NCI-H524 (cell line): ENCODE data around the gene KEL.
"Not testable (repeated sequence)": the region's sequence is repeated elsewhere in the genome, so short reads cannot be mapped to it uniquely, and the experiment has no call there.

Experiments
- DNase-seq, 2 experiments: peaks; one replicate each; lab custom pipeline; 2025; lab: John Stamatoyannopoulos, UW

The KEL gene

GRCh38 chr7:142961973-142962926 lies at the start of gene KEL:
TSS of gene KEL (minus strand) at chr7:142962363. CDS start at chr7:142962206, 157 bp downstream.
- peak; percentile 23 to 53 for DNase-seq

GRCh38 chr7:143008007-143008901 lies 46.1 kb upstream of the KEL start:
- DNase-seq = peak; percentile 47 to 65

- no peak for DNase-seq
Observed at GRCh38 chr7:143005632-143006260, 43.6 kb upstream of the KEL start.

- peak in 1 of 2 experiments; percentile 54 for DNase-seq
Observed at GRCh38 chr7:143003393-143004051, 41.4 kb upstream of the KEL start.

- no peak for DNase-seq
Observed at GRCh38 chr7:143002898-143003297, 40.7 kb upstream of the KEL start.

GRCh38 chr7:143002106-143002505 lies 39.9 kb upstream of the KEL start:
- peak in 1 of 2 experiments; percentile 26 for DNase-seq

GRCh38 chr7:143000648-143001047 lies 38.5 kb upstream of the KEL start:
- DNase-seq = no peak

GRCh38 chr7:142999793-143000192 lies 37.6 kb upstream of the KEL start:
- DNase-seq = no peak

GRCh38 chr7:142998966-142999365 lies 36.8 kb upstream of the KEL start:
- no peak for DNase-seq

GRCh38 chr7:142997456-142997989 lies 35.4 kb upstream of the KEL start:
- DNase-seq = no peak

GRCh38 chr7:142992427-142992826 lies 30.3 kb upstream of the KEL start:
- DNase-seq = no peak

- DNase-seq = no peak
Observed at GRCh38 chr7:142984297-142984696, 22.1 kb upstream of the KEL start.

- DNase-seq = no peak
Observed at GRCh38 chr7:142983825-142984224, 21.7 kb upstream of the KEL start.

- DNase-seq = not testable (repeated sequence)
Observed at GRCh38 chr7:142978402-142978801, 16.2 kb upstream of the KEL start.

- DNase-seq = no peak
Observed at GRCh38 chr7:142974626-142975025, 12.5 kb upstream of the KEL start.

- DNase-seq = no peak
Observed at GRCh38 chr7:142969183-142969582, 7.0 kb upstream of the KEL start.

- no peak for DNase-seq
Observed at GRCh38 chr7:142968229-142968628, 6.1 kb upstream of the KEL start.

- DNase-seq = no peak
Observed at GRCh38 chr7:142964502-142965246, 2.5 kb upstream of the KEL start.

GRCh38 chr7:142963993-142964392 lies 1.8 kb upstream of the KEL start:
- no peak for DNase-seq

GRCh38 chr7:142962991-142963390 lies 828 bp upstream of the KEL start:
- DNase-seq = no peak

- DNase-seq = no peak
Observed at GRCh38 chr7:142961595-142961972, 579 bp downstream of the KEL start.
